ENCODE data around the gene ZNF451.

DNA sequence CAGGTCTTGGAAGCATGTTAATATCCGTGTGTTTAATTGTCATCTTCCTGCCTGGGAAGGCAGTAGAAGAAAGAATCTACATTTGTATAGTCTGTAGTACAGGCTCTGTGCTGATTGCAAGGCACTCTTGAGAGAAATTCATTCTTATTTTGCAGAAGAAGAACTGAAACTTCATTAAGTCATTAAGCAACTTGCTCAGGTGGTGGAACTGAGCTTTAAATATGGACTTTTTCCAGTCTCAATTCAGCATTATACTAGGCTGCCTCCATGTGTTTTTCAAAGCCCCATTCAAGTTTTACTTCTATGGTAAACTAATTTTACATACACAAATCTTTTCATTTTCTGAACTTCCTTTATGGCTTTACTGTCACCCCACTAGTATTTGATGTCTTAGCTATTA is 18.7 kb downstream of the ZNF451 start:
- TF ChIP-seq, protein P1, sequence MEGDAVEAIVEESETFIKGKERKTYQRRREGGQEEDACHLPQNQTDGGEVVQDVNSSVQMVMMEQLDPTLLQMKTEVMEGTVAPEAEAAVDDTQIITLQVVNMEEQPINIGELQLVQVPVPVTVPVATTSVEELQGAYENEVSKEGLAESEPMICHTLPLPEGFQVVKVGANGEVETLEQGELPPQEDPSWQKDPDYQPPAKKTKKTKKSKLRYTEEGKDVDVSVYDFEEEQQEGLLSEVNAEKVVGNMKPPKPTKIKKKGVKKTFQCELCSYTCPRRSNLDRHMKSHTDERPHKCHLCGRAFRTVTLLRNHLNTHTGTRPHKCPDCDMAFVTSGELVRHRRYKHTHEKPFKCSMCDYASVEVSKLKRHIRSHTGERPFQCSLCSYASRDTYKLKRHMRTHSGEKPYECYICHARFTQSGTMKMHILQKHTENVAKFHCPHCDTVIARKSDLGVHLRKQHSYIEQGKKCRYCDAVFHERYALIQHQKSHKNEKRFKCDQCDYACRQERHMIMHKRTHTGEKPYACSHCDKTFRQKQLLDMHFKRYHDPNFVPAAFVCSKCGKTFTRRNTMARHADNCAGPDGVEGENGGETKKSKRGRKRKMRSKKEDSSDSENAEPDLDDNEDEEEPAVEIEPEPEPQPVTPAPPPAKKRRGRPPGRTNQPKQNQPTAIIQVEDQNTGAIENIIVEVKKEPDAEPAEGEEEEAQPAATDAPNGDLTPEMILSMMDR (IDR thresholded peaks at IDR 0.05; ENCODE audit: low read depth, low read length): peak; percentile 25; the same call in 1 of the 2 replicates
- TF ChIP-seq EZH2phosphoT487 (IDR thresholded peaks at IDR 0.05; ENCODE audit: low read depth): no peak
